HepG2 (cell line): ENCODE measurements around the gene PVR. TPM values are rescaled to one million over a fixed set of nuclear protein-coding genes. Genes with fewer than 3 reads are reported as not detected.

Source experiments
- BORCS8-MEF2B ChIP-seq: sonication (generic); formaldehyde crosslinking; IDR thresholded peaks from 2 replicates; pipeline ENCODE4 v1.8.0; 2022; ENCODE audit warnings: mild to moderate bottlenecking, missing genetic modification reagents
- CREM ChIP-seq, 2 experiments: sonication (generic) in 1 of 2; formaldehyde crosslinking in 1 of 2; IDR thresholded peaks; 2 replicates each; pipeline versions ENCODE4 v1.4.0 to v1.6.1; 2016 to 2020; ENCODE audit warnings: antibody characterized with exemption in 1 of 2, mild to moderate bottlenecking in 1 of 2, missing genetic modification reagents in 1 of 2
- FOXJ3 ChIP-seq: sonication (generic); formaldehyde crosslinking; IDR thresholded peaks from 2 replicates; pipeline ENCODE4 v1.4.0; 2020; ENCODE audit warnings: missing genetic modification reagents, mild to moderate bottlenecking, borderline replicate concordance
- RAD21 ChIP-seq: fragments of 450-650 bp; formaldehyde crosslinking; IDR thresholded peaks from 2 replicates; pipeline ENCODE4 v1.5.0; 2020; ENCODE audit warnings: mild to moderate bottlenecking
- RNF2 ChIP-seq: fragments of 450-650 bp; conservative IDR thresholded peaks from 2 replicates; pipeline ENCODE4 v1.6.1; 2016; ENCODE audit warnings: low read depth
- SALL1 ChIP-seq: sonication (generic); formaldehyde crosslinking; IDR thresholded peaks from 2 replicates; pipeline ENCODE4 v1.8.0; 2022; ENCODE audit warnings: mild to moderate bottlenecking, missing genetic modification reagents
- THAP9 ChIP-seq: sonication (generic); formaldehyde crosslinking; IDR thresholded peaks from 2 replicates; pipeline ENCODE4; 2020; ENCODE audit warnings: missing genetic modification reagents, mild to moderate bottlenecking, borderline replicate concordance
- ZNF407 ChIP-seq: sonication (generic); formaldehyde crosslinking; IDR thresholded peaks from one replicate; pipeline ENCODE4 v1.5.1; 2020; ENCODE audit warnings: mild to moderate bottlenecking, missing genetic modification reagents; ENCODE audit errors: not compliant biosample characterization
- polyA plus RNA-seq, 8 experiments: library from polyadenylated mRNA; depleted of rRNA in 3 of 8; stranded (reverse) in 7 of 8; unstranded in 1 of 8; fragments of >200 nt; fragmentation: Illumina TruSeq in 4 of 8; extraction: Trizol in 4 of 8; gene quantifications; 2 replicates each; pipeline versions ENCODE4 v1.2.1 to v1.2.3, GENCODE V29; 2011 to 2016; ENCODE audit warnings: low read depth in 4 of 8, missing spikeins in 1 of 8, mixed read lengths in 1 of 8; ENCODE audit not compliant: insufficient read depth in 1 of 8
- total RNA-seq, 5 experiments: library from RNA; depleted of rRNA; stranded (reverse); fragments of >200 nt; fragmentation: Illumina TruSeq; extraction: Trizol; gene quantifications; 2 replicates each; pipeline ENCODE4 v1.2.3, GENCODE V29; 2016; ENCODE audit warnings: low read depth in 1 of 5
- TF ChIP-seq, protein P1 (sequence below): sonication (generic); formaldehyde crosslinking; IDR thresholded peaks from 2 replicates; pipeline ENCODE4 v1.9.0; 2021; ENCODE audit warnings: missing genetic modification reagents, mild to moderate bottlenecking, borderline replicate concordance
- TF ChIP-seq, protein P2 (sequence below): IDR thresholded peaks from 2 replicates; pipeline ENCODE4 v1.6.1; 2016; ENCODE audit warnings: missing compliant biosample characterization, missing genetic modification reagents, borderline replicate concordance
- TF ChIP-seq, protein P3 (sequence below): sonication (generic); formaldehyde crosslinking; IDR thresholded peaks from 2 replicates; pipeline ENCODE4 v1.4.0; 2020; ENCODE audit warnings: missing genetic modification reagents
- TF ChIP-seq, protein P4 (sequence below): sonication (generic); formaldehyde crosslinking; IDR thresholded peaks from 2 replicates; pipeline ENCODE4 v1.5.0; 2020; ENCODE audit warnings: missing genetic modification reagents

The PVR gene
- total and polyA plus RNA-seq, 2 of the 13 experiments (the other 11 are each of a cell fraction or from before 2014, with no cell fraction given) = 43.4 to 46.6 TPM

DNA sequence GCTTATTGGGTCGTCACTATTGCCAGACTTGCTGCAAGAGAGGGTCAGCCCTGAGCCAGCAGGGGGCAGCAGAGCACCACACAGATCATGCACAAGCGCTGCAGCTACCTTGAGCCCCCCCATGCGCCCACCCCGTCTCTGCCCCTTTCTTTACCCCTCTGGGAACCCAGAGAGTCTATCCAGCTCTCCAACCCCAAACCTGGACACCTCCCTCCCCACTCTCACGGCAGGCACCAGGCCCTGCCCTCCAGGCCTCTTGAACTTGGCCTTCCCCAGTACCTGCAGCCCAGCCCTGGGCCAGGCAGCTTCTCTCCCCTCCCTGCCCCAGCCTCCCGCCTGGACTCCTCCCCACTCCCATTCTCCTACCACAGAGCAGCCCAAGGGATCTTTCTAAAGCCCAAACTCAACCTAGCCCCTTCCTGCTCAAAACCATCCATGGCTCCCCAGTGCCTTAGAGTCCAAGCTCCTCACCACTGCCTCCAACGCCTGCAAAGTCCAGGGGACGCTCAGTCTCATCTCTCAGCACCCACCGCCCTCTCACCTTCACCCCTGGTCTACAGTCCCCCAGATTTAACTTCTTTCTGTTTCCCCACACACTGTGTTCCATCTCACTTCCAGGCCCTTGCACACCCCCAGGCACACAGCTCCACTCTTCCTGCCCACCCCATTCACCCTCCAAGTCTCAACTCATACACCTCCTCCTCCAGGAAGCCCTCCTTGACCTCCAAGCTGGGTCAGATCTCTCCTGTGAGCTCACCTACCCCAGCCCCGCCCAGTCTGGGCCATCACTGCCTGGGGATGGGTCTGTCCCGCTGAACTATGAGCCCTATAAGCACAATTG lies 45.8 kb downstream of the PVR start (continued):
- TF ChIP-seq, protein P1, sequence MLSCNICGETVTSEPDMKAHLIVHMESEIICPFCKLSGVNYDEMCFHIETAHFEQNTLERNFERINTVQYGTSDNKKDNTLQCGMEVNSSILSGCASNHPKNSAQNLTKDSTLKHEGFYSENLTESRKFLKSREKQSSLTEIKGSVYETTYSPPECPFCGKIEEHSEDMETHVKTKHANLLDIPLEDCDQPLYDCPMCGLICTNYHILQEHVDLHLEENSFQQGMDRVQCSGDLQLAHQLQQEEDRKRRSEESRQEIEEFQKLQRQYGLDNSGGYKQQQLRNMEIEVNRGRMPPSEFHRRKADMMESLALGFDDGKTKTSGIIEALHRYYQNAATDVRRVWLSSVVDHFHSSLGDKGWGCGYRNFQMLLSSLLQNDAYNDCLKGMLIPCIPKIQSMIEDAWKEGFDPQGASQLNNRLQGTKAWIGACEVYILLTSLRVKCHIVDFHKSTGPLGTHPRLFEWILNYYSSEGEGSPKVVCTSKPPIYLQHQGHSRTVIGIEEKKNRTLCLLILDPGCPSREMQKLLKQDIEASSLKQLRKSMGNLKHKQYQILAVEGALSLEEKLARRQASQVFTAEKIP = no peak
- TF ChIP-seq RNF2 = no peak
- TF ChIP-seq CREM (IDR thresholded peaks at IDR 0.05) = no peak
- no peak for TF ChIP-seq CREM (CRISPR knock-in tag; IDR thresholded peaks at IDR 0.05)
- no peak for TF ChIP-seq FOXJ3 (CRISPR knock-in tag)
- TF ChIP-seq, protein P2, sequence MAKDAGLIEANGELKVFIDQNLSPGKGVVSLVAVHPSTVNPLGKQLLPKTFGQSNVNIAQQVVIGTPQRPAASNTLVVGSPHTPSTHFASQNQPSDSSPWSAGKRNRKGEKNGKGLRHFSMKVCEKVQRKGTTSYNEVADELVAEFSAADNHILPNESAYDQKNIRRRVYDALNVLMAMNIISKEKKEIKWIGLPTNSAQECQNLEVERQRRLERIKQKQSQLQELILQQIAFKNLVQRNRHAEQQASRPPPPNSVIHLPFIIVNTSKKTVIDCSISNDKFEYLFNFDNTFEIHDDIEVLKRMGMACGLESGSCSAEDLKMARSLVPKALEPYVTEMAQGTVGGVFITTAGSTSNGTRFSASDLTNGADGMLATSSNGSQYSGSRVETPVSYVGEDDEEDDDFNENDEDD (CRISPR knock-in tag) = no peak
- TF ChIP-seq, protein P3, sequence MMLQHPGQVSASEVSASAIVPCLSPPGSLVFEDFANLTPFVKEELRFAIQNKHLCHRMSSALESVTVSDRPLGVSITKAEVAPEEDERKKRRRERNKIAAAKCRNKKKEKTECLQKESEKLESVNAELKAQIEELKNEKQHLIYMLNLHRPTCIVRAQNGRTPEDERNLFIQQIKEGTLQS (CRISPR knock-in tag) = no peak
- peak; percentile 93 for TF ChIP-seq RAD21 (CRISPR knock-in tag)
- 0 out of 2 replicates have a peak, but pooled peaks have one; percentile 12 for TF ChIP-seq SALL1 (CRISPR knock-in tag)
- TF ChIP-seq, protein P4, sequence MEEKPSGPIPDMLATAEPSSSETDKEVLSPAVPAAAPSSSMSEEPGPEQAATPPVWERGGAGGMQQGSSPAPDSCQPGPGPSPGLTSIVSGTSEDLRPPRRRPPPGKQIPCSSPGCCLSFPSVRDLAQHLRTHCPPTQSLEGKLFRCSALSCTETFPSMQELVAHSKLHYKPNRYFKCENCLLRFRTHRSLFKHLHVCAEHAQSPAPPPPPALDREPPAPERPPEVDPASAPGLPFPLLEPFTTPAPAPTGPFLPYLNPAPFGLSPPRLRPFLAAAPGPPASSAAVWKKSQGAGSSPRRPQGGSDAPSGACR = no peak
- no peak for TF ChIP-seq BORCS8-MEF2B (CRISPR knock-in tag)
- peak; percentile 63; the same call in 1 of the 2 replicates for TF ChIP-seq THAP9 (CRISPR knock-in tag)
- no peak for TF ChIP-seq ZNF407 (CRISPR knock-in tag)
